Measurements from ENCODE around the gene CTBP1.

The CTBP1 gene

GRCh38 chr4:1226598-1226997, 22.3 kb downstream of the CTBP1 start:
- FAIRE-seq (no peak), DNase-seq (ENCODE audit: insufficient read length, low spot score) (no peak)
- TF ChIP-seq PAX5 (IDR thresholded peaks at IDR 0.05; ENCODE audit: insufficient read depth, low read length, severe bottlenecking) (no peak), POLR2A (IDR thresholded peaks at IDR 0.05; ENCODE audit: low read depth, low read length) (no peak), TAF1 (IDR thresholded peaks at IDR 0.05; ENCODE audit: low read depth, low read length) (no peak), POLR2AphosphoS5 (IDR thresholded peaks at IDR 0.05; ENCODE audit: low read depth, low read length) (no peak), POU2F2 (IDR thresholded peaks at IDR 0.05; ENCODE audit: low read depth, low read length) (no peak), SPI1 (IDR thresholded peaks at IDR 0.05; ENCODE audit: low read depth, low read length) (no peak)

GRCh38 chr4:1226144-1226481, 22.8 kb downstream of the CTBP1 start:
- DNase-seq (ENCODE audit: insufficient read length, low spot score) (no peak), FAIRE-seq (no peak)
- no peak for TF ChIP-seq POLR2A (IDR thresholded peaks at IDR 0.05; ENCODE audit: low read depth, low read length)
- no peak for TF ChIP-seq SPI1 (IDR thresholded peaks at IDR 0.05; ENCODE audit: low read depth, low read length)
- TF ChIP-seq PAX5 (IDR thresholded peaks at IDR 0.05; ENCODE audit: insufficient read depth, low read length, severe bottlenecking), result no peak
- TF ChIP-seq POU2F2 (IDR thresholded peaks at IDR 0.05; ENCODE audit: low read depth, low read length), result no peak
- TF ChIP-seq TAF1 (IDR thresholded peaks at IDR 0.05; ENCODE audit: low read depth, low read length), result no peak
- no peak for TF ChIP-seq POLR2AphosphoS5 (IDR thresholded peaks at IDR 0.05; ENCODE audit: low read depth, low read length)

- FAIRE-seq, result no peak
- no peak for DNase-seq (ENCODE audit: insufficient read length, low spot score)
- TF ChIP-seq POLR2AphosphoS5 (IDR thresholded peaks at IDR 0.05; ENCODE audit: low read depth, low read length), result no peak
- TF ChIP-seq TAF1 (IDR thresholded peaks at IDR 0.05; ENCODE audit: low read depth, low read length), result no peak
- no peak for TF ChIP-seq POLR2A (IDR thresholded peaks at IDR 0.05; ENCODE audit: low read depth, low read length)
- TF ChIP-seq SPI1 (IDR thresholded peaks at IDR 0.05; ENCODE audit: low read depth, low read length), result no peak
- TF ChIP-seq POU2F2 (IDR thresholded peaks at IDR 0.05; ENCODE audit: low read depth, low read length), result no peak
- TF ChIP-seq PAX5 (IDR thresholded peaks at IDR 0.05; ENCODE audit: insufficient read depth, low read length, severe bottlenecking), result no peak
Observed at GRCh38 chr4:1225272-1226143, 23.4 kb downstream of the CTBP1 start.

GRCh38 chr4:1223841-1224809, 24.8 kb downstream of the CTBP1 start:
- FAIRE-seq, result peak; percentile 43
- no peak for DNase-seq (ENCODE audit: insufficient read length, low spot score)
- no peak for TF ChIP-seq TAF1 (IDR thresholded peaks at IDR 0.05; ENCODE audit: low read depth, low read length)
- no peak for TF ChIP-seq SPI1 (IDR thresholded peaks at IDR 0.05; ENCODE audit: low read depth, low read length)
- TF ChIP-seq POLR2AphosphoS5 (IDR thresholded peaks at IDR 0.05; ENCODE audit: low read depth, low read length), result no peak; the same call in 1 of the 2 replicates
- TF ChIP-seq PAX5 (IDR thresholded peaks at IDR 0.05; ENCODE audit: insufficient read depth, low read length, severe bottlenecking), result no peak

- no peak for TF ChIP-seq POLR2AphosphoS5 (IDR thresholded peaks at IDR 0.05; ENCODE audit: low read depth, low read length)
- TF ChIP-seq SPI1 (IDR thresholded peaks at IDR 0.05; ENCODE audit: low read depth, low read length), result no peak
- no peak for TF ChIP-seq POLR2A (IDR thresholded peaks at IDR 0.05; ENCODE audit: low read depth, low read length)
- no peak for TF ChIP-seq PAX5 (IDR thresholded peaks at IDR 0.05; ENCODE audit: insufficient read depth, low read length, severe bottlenecking)
- no peak for TF ChIP-seq POU2F2 (IDR thresholded peaks at IDR 0.05; ENCODE audit: low read depth, low read length)
- TF ChIP-seq TAF1 (IDR thresholded peaks at IDR 0.05; ENCODE audit: low read depth, low read length), result no peak
- DNase-seq (ENCODE audit: insufficient read length, low spot score), result no peak
- FAIRE-seq, result no peak
Observed at GRCh38 chr4:1222938-1223690, 25.8 kb downstream of the CTBP1 start.

- DNase-seq (ENCODE audit: insufficient read length, low spot score) (no peak), FAIRE-seq (no peak)
- TF ChIP-seq SPI1 (IDR thresholded peaks at IDR 0.05; ENCODE audit: low read depth, low read length) (no peak), PAX5 (IDR thresholded peaks at IDR 0.05; ENCODE audit: insufficient read depth, low read length, severe bottlenecking) (no peak), TAF1 (IDR thresholded peaks at IDR 0.05; ENCODE audit: low read depth, low read length) (no peak), POU2F2 (IDR thresholded peaks at IDR 0.05; ENCODE audit: low read depth, low read length) (no peak)
Observed at GRCh38 chr4:1222036-1222789, 26.7 kb downstream of the CTBP1 start.

- no peak for FAIRE-seq
- DNase-seq (ENCODE audit: insufficient read length, low spot score), result no peak
- TF ChIP-seq POU2F2 (IDR thresholded peaks at IDR 0.05; ENCODE audit: low read depth, low read length), result no peak
- no peak for TF ChIP-seq PAX5 (IDR thresholded peaks at IDR 0.05; ENCODE audit: insufficient read depth, low read length, severe bottlenecking)
Observed at GRCh38 chr4:1221155-1221870, 27.6 kb downstream of the CTBP1 start.

GRCh38 chr4:1220566-1220965, 28.4 kb downstream of the CTBP1 start:
- DNase-seq (ENCODE audit: insufficient read length, low spot score) (no peak), FAIRE-seq (no peak)
- no peak for TF ChIP-seq PAX5 (IDR thresholded peaks at IDR 0.05; ENCODE audit: insufficient read depth, low read length, severe bottlenecking)
- TF ChIP-seq POU2F2 (IDR thresholded peaks at IDR 0.05; ENCODE audit: low read depth, low read length), result no peak
- TF ChIP-seq POLR2AphosphoS5 (IDR thresholded peaks at IDR 0.05; ENCODE audit: low read depth, low read length), result no peak
- no peak for TF ChIP-seq TAF1 (IDR thresholded peaks at IDR 0.05; ENCODE audit: low read depth, low read length)
- TF ChIP-seq SPI1 (IDR thresholded peaks at IDR 0.05; ENCODE audit: low read depth, low read length), result no peak
- no peak for TF ChIP-seq POLR2A (IDR thresholded peaks at IDR 0.05; ENCODE audit: low read depth, low read length)

Data from GM12891 (cell line).